ENCODE results near the gene STARD9. TPM values are rescaled to one million over a fixed set of nuclear protein-coding genes. Genes with fewer than 3 reads are reported as not detected.
"Not testable (repeated sequence)": the region's sequence is repeated elsewhere in the genome, so short reads cannot be mapped to it uniquely, and the experiment has no call there.

The STARD9 gene
- total and polyA plus RNA-seq, 2 donors from 2014 or later: 1.1 to 7.2 TPM

- H3K9me3 ChIP-seq (ENCODE audit: control insufficient read depth in 2 of 3, insufficient read depth in 1 of 3, low read length in 3 of 3): no peaks in the 10 kb centered on the region
- H3K27me3 ChIP-seq (ENCODE audit: control insufficient read depth, insufficient read depth, low read length): no peaks in the 10 kb centered on the region
- no peaks in the 10 kb centered on the region for H3K36me3 ChIP-seq (ENCODE audit: control insufficient read depth in 2 of 3, insufficient read depth in 3 of 3, low read length in 3 of 3)
- intact Hi-C loops (cut with DNase I): no loop called here
- H3K9ac ChIP-seq (ENCODE audit: low read length in 3 of 3): no peak overlapping the region
- H3K4me1 ChIP-seq (ENCODE audit: control insufficient read depth in 2 of 3, insufficient read depth in 2 of 3, low read depth in 1 of 3, low read length in 3 of 3): no peaks in the 10 kb centered on the region
- TF ChIP-seq CTCF (IDR thresholded peaks at IDR 0.05; ENCODE audit: borderline replicate concordance, extremely low read depth, insufficient read depth): no peak
- FAIRE-seq (no peak), DNase-seq (no peak)
- no peak overlapping the region for H3K4me3 ChIP-seq (ENCODE audit: low read length in 3 of 3)
- no peak overlapping the region for H3K27ac ChIP-seq (ENCODE audit: low read depth in 2 of 2, low read length in 2 of 2)
These were observed 18.7 kb downstream of the STARD9 start for GRCh38 chr15:42594095-42594494.

GRCh38 chr15:42595626-42596240 is 20.3 kb downstream of the STARD9 start:
- Histone ChIP-seq H3K36me3 (ENCODE audit: control insufficient read depth in 2 of 3, insufficient read depth in 3 of 3, low read length in 3 of 3) (no peaks in the 10 kb centered on the region), H3K27me3 (ENCODE audit: control insufficient read depth, insufficient read depth, low read length) (no peaks in the 10 kb centered on the region), H3K9ac (ENCODE audit: low read length in 3 of 3) (no peak overlapping the region), H3K9me3 (ENCODE audit: control insufficient read depth in 2 of 3, insufficient read depth in 1 of 3, low read length in 3 of 3) (no peaks in the 10 kb centered on the region), H3K4me3 (ENCODE audit: low read length in 3 of 3) (no peak overlapping the region), H3K4me1 (ENCODE audit: control insufficient read depth in 2 of 3, insufficient read depth in 2 of 3, low read depth in 1 of 3, low read length in 3 of 3) (no peaks in the 10 kb centered on the region), H3K27ac (ENCODE audit: low read depth in 2 of 2, low read length in 2 of 2) (no peak overlapping the region)
- no peak for FAIRE-seq
- TF ChIP-seq CTCF (IDR thresholded peaks at IDR 0.05; ENCODE audit: borderline replicate concordance, extremely low read depth, insufficient read depth): no peak
- peak in 2 of 5 donors; percentile 21 to 85 for DNase-seq
- intact Hi-C loops (cut with DNase I): no loop called here

- H3K4me1 ChIP-seq (ENCODE audit: control insufficient read depth in 2 of 3, insufficient read depth in 2 of 3, low read depth in 1 of 3, low read length in 3 of 3); H3K9ac ChIP-seq (ENCODE audit: low read length in 3 of 3); H3K27me3 ChIP-seq (ENCODE audit: control insufficient read depth, insufficient read depth, low read length); H3K9me3 ChIP-seq (ENCODE audit: control insufficient read depth in 2 of 3, insufficient read depth in 1 of 3, low read length in 3 of 3); intact Hi-C loops (cut with DNase I); FAIRE-seq; H3K36me3 ChIP-seq (ENCODE audit: control insufficient read depth in 2 of 3, insufficient read depth in 3 of 3, low read length in 3 of 3); H3K27ac ChIP-seq (ENCODE audit: low read depth in 2 of 2, low read length in 2 of 2); DNase-seq; H3K4me3 ChIP-seq (ENCODE audit: low read length in 3 of 3): not testable (repeated sequence)
These were observed 25.9 kb downstream of the STARD9 start for GRCh38 chr15:42601316-42601715.

- FAIRE-seq: no peak
- H3K4me1 ChIP-seq (ENCODE audit: control insufficient read depth in 2 of 3, insufficient read depth in 2 of 3, low read depth in 1 of 3, low read length in 3 of 3): peaks cover 0 to 2% (median 0%) of the 10 kb centered on the region in 3 donors
These were observed 27.1 kb downstream of the STARD9 start for GRCh38 chr15:42602501-42602900.

More at GRCh38 chr15:42602501-42602900, 27.1 kb downstream of the STARD9 start:
- H3K9ac ChIP-seq (ENCODE audit: low read length in 3 of 3): no peak overlapping the region
- no peak overlapping the region for H3K27ac ChIP-seq (ENCODE audit: low read depth in 2 of 2, low read length in 2 of 2)
- no peaks in the 10 kb centered on the region for H3K36me3 ChIP-seq (ENCODE audit: control insufficient read depth in 2 of 3, insufficient read depth in 3 of 3, low read length in 3 of 3)
- no peak for TF ChIP-seq CTCF (IDR thresholded peaks at IDR 0.05; ENCODE audit: borderline replicate concordance, extremely low read depth, insufficient read depth)
- intact Hi-C loops (cut with DNase I): no loop called here
- H3K27me3 ChIP-seq (ENCODE audit: control insufficient read depth, insufficient read depth, low read length): no peaks in the 10 kb centered on the region
- DNase-seq: no peak
- H3K9me3 ChIP-seq (ENCODE audit: control insufficient read depth in 2 of 3, insufficient read depth in 1 of 3, low read length in 3 of 3): no peaks in the 10 kb centered on the region
- no peak overlapping the region for H3K4me3 ChIP-seq (ENCODE audit: low read length in 3 of 3)
